ENCODE measurements around the gene DMAC2.

Gene DMAC2

DNA sequence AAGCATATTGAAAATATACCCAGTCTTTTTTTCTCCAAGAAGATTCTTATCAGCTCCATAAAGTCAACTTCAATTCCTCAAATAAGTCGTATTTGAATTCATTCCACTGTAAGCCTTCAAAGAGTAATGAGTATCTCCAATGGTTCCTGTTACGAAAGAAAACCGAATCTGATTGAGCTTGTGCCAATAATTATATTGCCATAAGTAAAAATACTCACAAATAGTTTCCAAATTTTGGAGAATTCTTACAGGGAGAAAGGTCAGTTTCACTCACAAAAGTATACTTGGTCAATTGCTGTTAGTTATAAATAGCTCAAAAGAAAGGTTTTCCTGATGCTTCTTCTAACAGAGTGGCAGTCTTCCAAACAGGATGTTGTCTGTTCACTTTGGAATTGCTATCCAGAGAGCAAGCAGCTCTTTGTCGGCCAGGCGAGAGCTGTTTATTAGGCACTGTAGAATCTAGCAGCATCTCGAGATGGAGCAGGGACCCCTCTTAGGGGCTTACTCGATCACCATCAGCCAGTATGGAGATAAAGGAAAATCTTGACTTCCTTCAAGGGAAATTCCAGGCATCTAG is 16.7 kb upstream of the DMAC2 start:
- no peaks in the 10 kb centered on the region for H3F3A ChIP-seq (ENCODE audit: insufficient read depth)
- no peaks in the 10 kb centered on the region for H4K20me1 ChIP-seq (ENCODE audit: low read depth, low read length)
- TF ChIP-seq EZH2phosphoT487 (conservative IDR thresholded peaks at IDR 0.05; ENCODE audit: low read length) (no peak), CTCF (IDR thresholded peaks at IDR 0.05; ENCODE audit: insufficient read depth, low read length, poor library complexity, severe bottlenecking) (no peak)
- H3K27me3 ChIP-seq (ENCODE audit: low read length): no peaks in the 10 kb centered on the region
- no peak overlapping the region for H3K27ac ChIP-seq (ENCODE audit: low read depth, low read length)
- H3K9me3 ChIP-seq (ENCODE audit: insufficient read depth, low read length): 0 out of 2 replicates have a peak, but pooled peaks cover 3% of the 10 kb centered on the region
- no peak overlapping the region for H3K4me2 ChIP-seq (ENCODE audit: low read depth, low read length, poor library complexity, severe bottlenecking)
- H3K79me2 ChIP-seq (ENCODE audit: insufficient read depth, low read length): no peaks in the 10 kb centered on the region
- no peak overlapping the region for H3K9ac ChIP-seq (ENCODE audit: low read length)
- no peaks in the 10 kb centered on the region for H3K9me2 ChIP-seq (replicated peaks; ENCODE audit: insufficient read depth, low read length)
- no peaks in the 10 kb centered on the region for H3K36me3 ChIP-seq (ENCODE audit: low read length)
- no peak overlapping the region for H3K4me3 ChIP-seq (ENCODE audit: insufficient read depth, low read length, poor library complexity, severe bottlenecking)
- H2AFZ ChIP-seq (ENCODE audit: low read depth, low read length, severe bottlenecking): no peak overlapping the region

DNA sequence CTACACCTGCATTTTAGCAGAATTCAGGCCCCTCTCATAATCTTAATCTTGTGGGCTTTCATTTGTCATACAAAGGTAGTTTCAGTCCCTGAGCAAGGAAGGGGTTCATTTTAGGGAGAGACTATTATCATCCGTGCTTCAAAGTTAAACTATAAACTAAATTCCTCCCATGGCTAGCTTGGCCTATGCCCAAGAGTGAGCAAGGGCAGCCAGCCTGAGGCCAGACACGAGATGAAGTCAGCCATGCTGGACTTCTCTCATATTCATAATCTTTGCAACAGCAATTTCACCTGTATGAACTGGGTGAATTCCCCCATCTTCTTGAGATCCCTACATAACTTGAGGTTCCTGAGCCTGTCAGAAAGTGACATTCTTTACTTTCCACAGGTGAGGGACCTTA is 16.2 kb upstream of the DMAC2 start:
- H3K27me3 ChIP-seq (ENCODE audit: low read length): no peaks in the 10 kb centered on the region
- no peak overlapping the region for H3K27ac ChIP-seq (ENCODE audit: low read depth, low read length)
- no peaks in the 10 kb centered on the region for H3K9me2 ChIP-seq (replicated peaks; ENCODE audit: insufficient read depth, low read length)
- H3K4me2 ChIP-seq (ENCODE audit: low read depth, low read length, poor library complexity, severe bottlenecking): no peak overlapping the region
- H3F3A ChIP-seq (ENCODE audit: insufficient read depth): no peaks in the 10 kb centered on the region
- H2AFZ ChIP-seq (ENCODE audit: low read depth, low read length, severe bottlenecking): no peak overlapping the region
- 0 out of 2 replicates have a peak, but pooled peaks cover 3% of the 10 kb centered on the region for H3K9me3 ChIP-seq (ENCODE audit: insufficient read depth, low read length)
- H3K9ac ChIP-seq (ENCODE audit: low read length): no peak overlapping the region
- TF ChIP-seq CTCF (IDR thresholded peaks at IDR 0.05; ENCODE audit: insufficient read depth, low read length, poor library complexity, severe bottlenecking): no peak
- TF ChIP-seq EZH2phosphoT487 (conservative IDR thresholded peaks at IDR 0.05; ENCODE audit: low read length): no peak
- no peak overlapping the region for H3K4me3 ChIP-seq (ENCODE audit: insufficient read depth, low read length, poor library complexity, severe bottlenecking)
- no peaks in the 10 kb centered on the region for H3K79me2 ChIP-seq (ENCODE audit: insufficient read depth, low read length)
- no peaks in the 10 kb centered on the region for H4K20me1 ChIP-seq (ENCODE audit: low read depth, low read length)
- H3K36me3 ChIP-seq (ENCODE audit: low read length): no peaks in the 10 kb centered on the region

GRCh38 chr19:41452584-41453275 is 13.0 kb upstream of the DMAC2 start:
- Histone ChIP-seq H3K9me2 (replicated peaks; ENCODE audit: insufficient read depth, low read length) (no peaks in the 10 kb centered on the region), H2AFZ (ENCODE audit: low read depth, low read length, severe bottlenecking) (no peak overlapping the region)
- TF ChIP-seq EZH2phosphoT487 (conservative IDR thresholded peaks at IDR 0.05; ENCODE audit: low read length) (no peak), CTCF (IDR thresholded peaks at IDR 0.05; ENCODE audit: insufficient read depth, low read length, poor library complexity, severe bottlenecking) (no peak)

More at GRCh38 chr19:41452584-41453275, 13.0 kb upstream of the DMAC2 start:
- no peaks in the 10 kb centered on the region for H4K20me1 ChIP-seq (ENCODE audit: low read depth, low read length)
- H3K4me2 ChIP-seq (ENCODE audit: low read depth, low read length, poor library complexity, severe bottlenecking): no peak overlapping the region
- no peaks in the 10 kb centered on the region for H3K36me3 ChIP-seq (ENCODE audit: low read length)
- H3K9ac ChIP-seq (ENCODE audit: low read length): no peak overlapping the region
- H3K9me3 ChIP-seq (ENCODE audit: insufficient read depth, low read length): 0 out of 2 replicates have a peak, but pooled peaks cover 3% of the 10 kb centered on the region
- no peak overlapping the region for H3K4me3 ChIP-seq (ENCODE audit: insufficient read depth, low read length, poor library complexity, severe bottlenecking)
- H3F3A ChIP-seq (ENCODE audit: insufficient read depth): no peaks in the 10 kb centered on the region
- H3K27ac ChIP-seq (ENCODE audit: low read depth, low read length): no peak overlapping the region
- H3K79me2 ChIP-seq (ENCODE audit: insufficient read depth, low read length): no peaks in the 10 kb centered on the region
- H3K27me3 ChIP-seq (ENCODE audit: low read length): no peaks in the 10 kb centered on the region
